Stimulated activated CD8-positive, alpha-beta memory T cell treated with anti-CD3 and anti-CD28 coated beads, Interleukin-4, amount 100 ng/mL, for 48 hours (primary cell): ENCODE results near the gene NECAB2.

Experiments
- DNase-seq: peaks from one replicate; pipeline ENCODE4 v3.0.0-alpha.2; 2020

NECAB2 gene

DNA sequence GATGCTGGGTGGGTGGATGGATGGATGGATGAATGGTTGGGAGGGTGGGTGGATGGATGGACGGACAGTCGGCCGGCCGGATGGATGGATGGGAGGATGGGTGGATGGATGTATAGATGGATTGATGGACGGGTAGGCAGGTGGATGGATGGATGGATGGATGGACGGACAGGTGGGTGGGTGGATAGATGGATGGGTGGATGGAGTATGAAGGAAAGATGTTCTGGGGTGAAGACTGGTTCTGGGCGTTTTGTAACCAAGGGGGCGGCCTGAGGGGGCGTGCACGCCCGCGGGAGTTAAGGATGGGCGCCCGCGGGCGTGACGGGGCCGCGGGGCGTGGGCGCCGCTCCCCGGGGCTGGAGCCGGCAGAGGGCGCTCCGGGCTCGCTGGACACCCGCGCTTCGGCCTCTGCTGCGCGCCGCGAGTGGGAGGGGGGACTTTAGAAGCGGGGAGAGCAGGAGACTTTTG, at the start of gene NECAB2:
Gene NECAB2 (plus strand): TSS at position 407 of the 468 bp plus-strand sequence. CDS start 405 bp downstream, outside the sequence.
- peak; percentile 61 for DNase-seq

DNA sequence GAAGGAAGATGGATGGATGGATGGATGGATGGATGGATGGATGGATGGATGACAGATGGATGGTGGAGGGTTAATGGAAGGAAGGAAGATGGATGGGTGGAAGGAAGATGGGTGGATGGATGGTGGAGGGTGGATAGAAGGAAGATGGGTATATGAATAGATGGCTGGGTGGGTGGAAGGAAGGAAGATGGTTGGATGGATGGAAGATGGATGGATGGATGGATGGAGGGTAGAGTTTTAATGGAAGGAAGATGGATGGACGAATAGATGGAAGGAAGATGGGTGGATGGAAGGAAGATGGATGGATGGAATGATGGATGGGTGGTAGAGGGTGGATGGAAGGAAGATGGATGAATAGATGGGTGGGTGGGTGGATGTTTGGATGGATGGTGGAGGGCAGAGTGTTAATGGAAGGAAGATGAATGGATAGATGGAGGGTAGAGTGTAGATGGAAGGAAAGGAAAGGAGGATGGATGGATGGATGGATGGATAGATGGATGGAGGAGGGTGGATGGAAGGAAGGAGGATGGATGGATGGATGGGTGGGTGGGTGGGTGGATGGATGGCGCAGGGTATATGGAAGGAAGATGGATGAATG, 47.1 kb upstream of the NECAB2 start:
- no peak for DNase-seq

DNA sequence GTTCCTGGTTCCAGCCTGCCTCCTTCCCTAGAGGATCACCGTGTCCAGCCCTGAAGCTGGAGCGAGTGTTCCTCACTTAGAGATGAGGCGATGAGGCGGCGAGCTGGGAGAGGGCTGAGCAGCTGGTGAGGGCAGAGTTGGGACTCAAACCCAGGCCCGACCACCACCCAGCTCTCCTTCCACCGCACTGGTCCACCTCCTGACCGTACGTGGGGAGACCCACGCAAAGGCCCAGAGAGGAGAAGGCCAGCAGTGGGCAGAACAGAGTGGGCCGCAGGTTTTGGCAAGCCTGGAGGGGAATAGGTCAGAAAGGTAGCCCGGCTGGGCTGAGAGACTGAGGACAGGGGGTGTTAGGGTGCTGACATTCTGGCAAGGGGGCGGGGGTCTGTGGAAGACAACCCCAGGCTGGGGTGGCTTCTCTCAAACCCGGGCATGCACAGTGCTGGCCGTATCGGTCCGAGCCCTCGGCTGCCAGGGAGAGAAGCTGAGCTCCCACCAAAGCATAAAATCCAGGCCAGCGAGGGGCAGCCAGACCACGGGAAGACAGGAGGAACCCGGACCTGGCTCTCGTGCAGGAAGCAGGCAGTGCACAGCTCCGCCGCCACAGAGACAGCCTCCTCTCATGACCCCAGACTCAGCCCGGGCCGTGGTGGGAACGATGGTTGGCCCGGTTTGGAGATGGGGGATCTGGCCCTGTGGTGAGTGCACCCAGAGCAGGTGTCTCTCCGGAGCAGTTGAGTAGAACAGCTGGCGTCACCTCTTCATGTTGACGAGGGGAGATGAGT, 44.3 kb upstream of the NECAB2 start:
- no peak for DNase-seq

DNA sequence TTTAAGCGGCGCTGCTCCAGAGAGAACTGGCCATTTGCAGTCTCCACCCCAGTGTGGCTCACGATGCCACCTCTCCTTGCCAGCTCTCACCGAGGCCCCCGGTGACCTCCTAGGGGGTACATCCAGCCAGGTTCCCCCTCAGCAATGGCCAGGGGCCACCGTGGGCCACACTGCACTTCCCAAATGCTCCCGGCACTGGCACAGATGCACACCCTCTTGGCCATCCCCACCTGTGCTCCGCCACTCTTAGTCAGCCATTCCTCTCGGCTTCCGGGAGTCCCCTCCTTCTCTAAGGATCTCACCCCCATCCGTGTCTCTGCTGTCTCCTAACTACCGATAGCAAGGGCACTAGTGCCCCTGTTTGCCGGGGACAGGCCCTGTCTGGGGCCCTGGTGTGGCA, 43.4 kb upstream of the NECAB2 start:
- no peak for DNase-seq

DNA sequence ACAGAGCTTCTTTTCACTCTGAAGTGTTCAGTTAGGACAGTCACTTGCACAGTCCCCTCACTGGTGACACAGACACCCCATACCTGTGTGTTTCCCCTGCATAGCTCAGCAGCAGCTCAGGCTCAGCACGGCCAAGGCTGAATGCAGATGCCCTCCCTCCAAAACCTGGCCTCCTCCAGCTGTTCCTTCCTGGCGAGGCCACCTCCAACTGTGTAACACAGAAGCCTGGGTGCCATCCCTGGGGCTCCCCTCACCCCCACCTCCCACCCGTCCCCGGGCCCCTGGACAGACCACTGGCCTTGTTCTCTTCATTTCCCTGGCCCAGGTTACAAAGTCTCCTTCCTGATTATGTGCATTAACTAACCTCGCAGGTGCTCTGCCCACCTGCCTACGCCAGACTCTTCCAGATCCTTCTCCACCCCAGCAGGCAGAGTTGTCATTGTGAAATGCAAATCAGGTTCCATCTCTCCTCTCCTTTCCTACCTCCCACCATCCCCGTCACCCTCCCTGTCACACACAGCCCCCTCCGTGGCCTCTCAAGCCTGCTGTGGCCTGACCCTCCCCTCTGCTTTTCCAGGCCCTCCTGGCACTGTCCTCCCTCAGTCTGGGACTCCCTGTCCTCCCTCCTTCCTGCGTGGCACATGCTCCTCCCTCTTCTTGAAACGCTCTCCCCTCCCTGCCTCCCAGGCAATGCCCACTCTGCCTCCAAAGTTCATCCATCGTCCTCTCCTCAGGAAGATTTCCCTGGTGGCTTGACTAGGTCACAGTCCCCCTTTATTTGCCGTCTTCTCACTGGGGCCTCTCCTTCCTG, 42.7 kb upstream of the NECAB2 start:
- DNase-seq = no peak

DNA sequence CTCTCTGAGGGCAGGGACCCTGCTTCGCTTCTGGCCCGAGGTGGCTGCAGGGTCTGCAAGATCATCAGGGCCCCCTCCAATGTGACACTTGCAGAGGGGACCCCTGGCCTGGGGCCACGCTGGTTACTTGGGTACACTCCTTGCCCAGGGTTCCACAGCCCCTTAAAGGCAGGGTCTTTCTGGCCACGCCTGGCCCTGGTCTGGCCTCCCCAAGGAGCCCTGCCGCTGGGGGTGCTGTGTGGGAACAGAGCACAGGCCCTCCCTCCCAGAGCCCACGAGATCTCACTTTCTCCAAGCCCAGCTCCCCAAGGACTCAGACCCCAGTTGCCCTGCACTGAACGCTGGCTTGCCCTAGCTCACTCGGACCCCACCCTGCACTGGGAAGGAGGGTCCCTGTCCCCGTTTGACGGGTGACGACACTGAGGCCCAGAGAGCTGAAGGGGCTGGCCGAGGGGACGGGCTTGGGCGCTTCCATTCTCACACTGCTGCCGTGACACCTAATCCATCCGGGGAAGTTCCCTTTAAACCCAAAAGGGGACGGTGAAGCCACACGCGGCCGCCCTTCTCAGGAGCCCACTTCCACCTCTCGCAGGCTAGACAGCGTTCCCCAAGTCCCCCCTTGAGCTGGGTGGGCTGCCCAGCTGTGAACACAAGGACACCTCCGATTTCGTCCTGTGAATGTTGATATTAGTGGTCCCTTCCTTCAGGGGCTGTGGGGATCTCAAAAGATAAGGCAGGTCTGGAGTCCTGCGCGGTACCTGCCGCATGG, 41.9 kb upstream of the NECAB2 start:
- DNase-seq = no peak

DNA sequence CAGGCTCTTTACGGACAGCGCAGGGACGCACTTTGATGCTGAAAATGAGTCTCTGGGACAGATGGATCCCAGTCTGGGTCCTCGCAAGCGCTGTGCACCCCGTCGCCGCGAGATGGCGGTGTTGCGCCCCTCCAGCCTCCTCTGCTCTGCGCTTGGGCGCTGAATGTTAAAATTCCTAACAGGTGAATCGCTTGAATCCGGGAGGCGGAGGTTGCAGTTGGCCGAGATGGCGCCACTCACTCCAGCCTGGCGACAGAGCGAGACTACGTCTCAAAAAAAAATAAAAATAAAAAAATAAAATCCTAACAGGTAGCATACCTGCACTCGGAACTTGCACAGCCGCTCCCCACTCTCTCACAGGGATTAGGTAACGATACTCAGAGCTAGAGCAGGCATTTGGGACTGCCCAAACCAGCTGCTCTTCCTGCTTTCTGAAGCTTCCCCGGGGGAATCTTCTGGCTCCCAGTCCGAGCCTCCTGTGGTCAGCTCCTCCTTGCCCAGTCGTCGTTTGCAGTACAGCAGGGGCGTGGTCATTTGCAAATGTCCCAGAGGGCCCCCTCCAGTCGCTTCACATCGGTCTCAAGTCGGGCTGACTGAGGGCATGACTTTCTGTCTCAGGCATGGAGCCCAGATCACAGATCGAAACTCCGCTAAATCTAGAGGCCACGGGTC, 41.2 kb upstream of the NECAB2 start:
- peak; percentile 85 for DNase-seq

DNA sequence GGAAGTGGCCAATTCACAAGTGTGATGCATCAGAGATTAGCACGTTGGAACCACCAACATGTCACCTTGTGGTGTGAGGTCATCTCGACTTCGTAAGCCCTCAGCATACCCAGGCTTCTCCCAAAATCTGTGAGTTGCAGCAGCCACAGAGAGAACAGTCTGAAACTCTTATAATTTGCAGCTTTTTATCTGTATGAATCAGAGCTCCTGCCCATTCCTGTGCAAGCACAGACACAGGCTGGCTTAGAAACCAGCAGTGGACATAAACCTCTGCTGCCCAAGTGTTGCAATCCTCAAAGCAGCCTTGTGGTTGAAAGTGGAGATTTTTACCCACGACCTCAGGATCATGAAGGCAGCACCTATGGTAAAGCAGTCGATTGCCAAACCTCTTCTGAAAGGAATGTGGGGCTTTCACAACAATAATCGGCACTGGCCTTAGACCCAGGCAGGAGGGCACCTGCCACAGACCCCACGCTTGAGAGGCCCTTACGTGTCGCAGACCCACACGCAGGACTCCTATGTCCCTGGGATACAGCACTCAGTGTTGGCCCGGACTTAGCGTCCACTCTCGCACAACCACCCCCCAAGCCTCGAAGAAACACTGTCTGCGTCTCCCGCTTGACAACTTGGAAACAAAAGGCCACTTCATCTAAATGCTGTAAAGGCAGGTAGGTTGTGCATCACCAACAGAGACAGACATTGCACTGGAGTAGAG, 39.5 kb upstream of the NECAB2 start:
- no peak for DNase-seq

DNA sequence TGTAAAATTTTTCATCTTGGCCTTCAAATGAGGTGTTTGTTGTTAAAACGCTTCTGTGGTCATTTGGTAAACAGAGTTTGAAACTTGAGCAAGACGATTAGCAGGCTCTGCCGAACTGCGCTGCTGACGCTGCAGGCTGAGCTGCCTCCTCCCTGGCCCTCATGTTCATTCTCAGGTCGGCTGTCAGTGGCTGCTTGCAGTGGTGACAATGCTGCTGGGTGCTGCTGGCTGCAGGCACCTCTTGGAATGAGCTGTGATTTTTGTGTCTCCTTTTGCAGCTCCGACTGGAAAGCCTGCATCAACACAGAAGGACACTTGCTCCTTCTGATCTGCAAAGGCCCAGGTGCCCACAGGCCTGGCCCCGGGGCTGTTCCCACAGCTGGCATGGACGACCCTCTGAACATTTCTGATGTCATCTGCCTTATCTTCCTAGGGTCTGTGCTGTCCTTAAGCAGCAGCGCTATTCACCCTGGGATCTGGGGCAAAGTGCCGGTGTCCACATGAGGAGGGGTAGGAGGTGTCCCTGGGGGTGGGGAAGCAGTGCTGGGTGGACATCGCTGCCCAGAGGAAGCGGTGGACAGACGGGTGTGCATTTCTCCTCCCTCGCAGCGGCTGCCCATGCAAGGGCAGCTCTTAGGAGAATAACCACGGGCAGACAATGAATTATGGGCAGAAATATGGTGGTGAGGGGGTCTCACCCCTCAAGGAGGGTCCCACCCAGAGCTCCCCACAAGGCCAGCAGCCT, 38.1 kb upstream of the NECAB2 start:
- no peak for DNase-seq

DNA sequence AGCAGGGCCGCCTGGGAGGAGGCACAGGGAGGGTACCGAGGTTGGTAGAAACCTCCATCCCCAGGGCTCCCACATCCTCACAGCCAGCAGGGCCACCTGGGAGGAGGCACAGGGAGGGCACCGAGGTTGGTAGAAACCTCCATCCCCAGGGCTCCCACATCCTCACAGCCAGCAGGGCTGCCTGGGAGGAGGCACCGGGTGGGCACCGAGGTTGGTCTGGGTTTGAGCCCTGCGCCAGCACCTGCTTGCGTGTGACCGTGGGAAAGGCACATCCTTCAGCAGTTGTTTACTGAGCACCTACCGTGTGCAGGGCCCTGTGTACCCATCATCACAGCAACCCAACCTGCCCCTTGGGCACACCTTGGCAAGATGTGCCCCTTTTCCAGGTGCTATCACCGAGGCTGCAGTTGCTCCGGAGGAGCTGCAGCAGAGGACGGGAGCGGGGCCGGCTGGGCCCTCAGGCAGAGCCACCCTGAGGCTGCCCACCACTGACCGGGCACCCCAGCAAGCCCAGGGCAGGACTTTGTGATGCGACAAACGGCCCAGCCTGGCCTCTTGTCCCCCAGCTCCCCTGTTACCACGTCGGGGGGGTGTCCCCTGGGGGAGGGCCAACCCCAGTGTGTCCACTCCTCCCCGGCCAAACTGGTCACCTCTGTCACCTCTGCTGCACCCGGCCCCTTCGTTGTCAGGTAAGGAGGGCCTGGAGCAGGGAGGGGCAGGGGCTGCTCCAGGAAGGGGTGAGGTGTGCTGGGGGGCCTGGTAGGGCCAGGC, 37.1 kb upstream of the NECAB2 start:
- DNase-seq = no peak

DNA sequence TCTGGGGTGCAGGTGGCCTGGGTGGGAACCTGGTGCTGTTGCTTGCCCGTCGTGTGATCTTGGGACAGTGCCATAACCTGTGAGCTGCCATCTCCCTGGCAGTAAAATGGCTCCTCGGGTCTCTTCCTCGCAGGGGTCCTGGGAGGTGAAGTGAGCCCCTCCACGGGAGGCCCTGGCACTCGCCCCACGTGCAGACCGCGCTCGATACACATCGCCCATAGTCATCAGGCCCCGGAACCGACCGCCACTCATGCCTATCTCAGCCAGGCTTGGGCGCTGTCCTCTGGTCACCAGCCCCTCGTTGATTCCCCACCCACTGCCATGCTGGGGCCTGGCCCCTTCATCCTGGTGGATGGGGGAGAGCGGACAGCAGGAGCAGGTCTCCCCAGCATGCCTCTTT, 36.5 kb upstream of the NECAB2 start:
- no peak for DNase-seq

DNA sequence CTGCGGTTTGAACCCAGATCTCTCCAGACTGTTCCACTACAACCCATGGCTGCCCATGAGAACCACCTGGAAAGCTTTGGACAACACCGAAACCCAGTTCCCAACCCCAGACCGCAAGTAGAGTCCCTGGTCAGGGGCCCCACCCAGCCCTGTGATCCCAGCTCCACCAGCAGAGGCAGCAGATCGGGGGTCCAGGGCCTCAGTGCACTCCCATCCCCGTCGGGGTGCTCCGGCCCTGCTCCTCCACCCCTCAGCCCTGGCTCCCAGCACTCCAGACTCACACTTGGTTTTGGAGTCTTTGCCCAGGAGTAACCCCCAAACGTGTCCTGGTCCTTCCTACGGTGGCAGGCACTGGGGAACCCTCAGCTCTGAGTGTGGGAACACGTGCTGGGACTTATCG, 35.7 kb upstream of the NECAB2 start:
- DNase-seq = no peak

DNA sequence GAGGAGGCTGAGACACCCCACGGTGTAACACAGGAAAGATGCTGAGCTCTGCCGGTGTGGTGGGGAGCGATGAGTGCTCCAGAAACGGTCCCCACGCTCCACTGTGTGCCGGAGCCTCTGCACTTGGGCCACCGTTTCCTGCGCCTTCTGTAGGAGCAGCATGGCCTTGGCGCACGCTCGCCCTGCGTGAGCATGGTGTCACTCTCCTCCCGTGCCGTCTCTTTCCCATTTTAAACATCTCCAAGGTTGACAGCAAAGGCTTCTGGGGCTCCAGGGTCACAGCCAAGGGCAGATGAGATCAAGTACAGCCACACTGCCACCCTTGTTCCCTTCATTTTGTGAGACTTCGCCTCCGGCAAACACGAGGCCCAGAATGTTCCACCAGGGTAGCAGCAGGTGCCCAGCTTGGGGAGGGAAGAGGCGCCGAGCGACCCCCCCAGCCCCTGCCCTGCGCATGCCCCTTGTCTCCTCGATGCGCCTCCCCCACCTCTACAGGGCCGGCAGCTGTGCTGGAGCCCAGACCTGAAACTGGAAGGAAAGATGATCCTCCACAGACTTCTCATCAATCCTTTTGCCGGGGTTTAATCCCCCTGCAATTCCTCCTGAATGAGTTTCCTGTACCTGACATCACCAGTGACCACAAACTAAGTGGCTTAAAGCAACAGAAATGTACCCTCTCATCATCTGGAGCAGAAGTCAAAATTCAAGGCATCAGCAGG, 34.9 kb upstream of the NECAB2 start:
- no peak for DNase-seq

DNA sequence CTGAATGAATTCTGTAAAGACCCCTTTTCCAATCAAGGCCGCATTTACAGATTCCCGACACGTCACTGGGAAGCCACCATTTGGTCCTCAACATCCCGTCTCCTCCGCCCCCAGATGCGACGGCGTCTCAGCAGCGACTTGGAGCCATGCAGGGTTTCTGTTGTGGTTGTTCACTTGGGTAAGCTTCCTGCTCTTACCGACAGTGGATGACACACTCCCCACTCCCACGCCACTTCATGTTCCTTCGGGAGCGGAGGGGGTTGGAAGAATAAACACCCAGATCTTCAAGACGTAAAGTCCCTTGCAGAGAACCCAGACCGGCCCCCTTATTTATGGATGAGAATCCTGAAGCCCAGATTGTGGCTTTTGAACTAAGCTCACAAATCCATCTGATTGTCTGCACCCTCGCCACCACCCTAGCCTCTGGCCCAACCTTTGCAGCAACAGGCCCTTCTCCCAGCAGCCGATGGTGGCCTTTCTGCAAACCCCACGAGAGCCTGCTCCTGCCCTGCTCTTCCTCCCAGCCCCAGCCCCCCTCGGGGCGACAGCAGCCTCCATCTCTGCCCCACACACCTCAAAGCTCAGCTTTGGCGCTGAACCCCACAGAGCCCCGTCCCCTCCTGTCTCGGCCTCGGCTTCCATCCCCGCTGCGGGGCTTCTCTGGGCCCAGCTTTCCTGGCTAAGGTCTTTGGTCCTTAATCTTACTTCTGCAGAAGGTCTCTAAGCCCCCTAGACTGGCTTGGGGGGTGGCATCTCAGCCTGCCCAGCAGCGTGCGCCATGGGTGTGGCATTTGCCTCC, 34.0 kb upstream of the NECAB2 start:
- DNase-seq = no peak

DNA sequence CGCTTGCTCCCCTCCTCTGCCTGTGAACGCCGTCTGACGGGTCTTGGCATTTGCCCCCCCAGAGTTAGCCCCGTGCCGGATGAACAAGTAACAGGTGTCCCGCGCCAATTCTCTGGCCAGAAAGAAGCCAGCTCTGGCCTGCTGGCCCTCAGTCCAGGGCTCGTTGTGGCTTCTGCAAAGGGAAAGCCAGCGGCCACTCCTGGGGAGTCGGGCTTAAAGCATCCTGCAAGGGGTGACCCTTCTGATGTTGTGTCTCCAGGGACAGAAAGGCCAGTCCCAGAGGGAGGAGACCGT, 33.4 kb upstream of the NECAB2 start:
- no peak for DNase-seq

DNA sequence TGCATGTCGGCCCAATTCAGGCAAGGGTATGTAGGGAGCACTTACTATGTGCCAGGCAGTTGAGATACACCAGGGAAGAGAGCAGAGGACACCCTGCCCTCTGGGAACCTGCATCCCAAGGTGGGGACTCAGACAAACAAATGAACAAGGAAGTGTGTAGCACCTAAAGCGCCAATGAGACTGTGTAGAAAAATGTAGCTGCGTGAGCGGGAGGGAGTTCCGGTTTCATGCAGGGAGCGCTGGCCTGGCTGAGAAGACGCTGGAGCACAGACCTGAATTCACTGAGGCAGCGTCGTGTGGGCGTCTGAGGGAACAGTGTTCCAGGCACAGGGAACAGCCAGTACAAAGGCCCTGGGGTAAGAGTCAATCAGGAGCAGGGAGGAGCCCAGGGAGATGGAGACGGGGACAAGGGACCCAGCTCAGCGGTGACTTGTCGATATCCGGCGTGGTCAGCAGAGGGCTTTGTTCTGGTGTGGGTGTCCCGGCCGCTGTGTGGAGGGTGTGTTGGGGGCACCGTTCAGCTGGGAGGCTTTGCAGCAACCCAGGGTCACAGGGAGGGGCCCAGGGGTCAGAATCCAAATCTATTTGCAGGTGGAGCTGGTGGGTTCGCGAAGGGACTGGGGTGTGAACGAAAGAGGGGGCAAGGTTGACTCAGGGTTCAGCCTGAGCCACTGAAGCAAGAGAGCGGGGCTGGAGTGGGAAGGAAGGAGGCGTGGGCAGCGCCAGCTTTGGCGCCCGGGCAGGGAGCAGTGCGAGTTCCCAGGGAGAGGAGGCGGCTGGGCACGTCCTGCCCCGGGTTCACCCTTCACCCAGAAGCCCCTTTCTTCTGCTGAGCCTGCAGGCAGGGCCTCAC, 32.8 kb upstream of the NECAB2 start:
- no peak for DNase-seq

DNA sequence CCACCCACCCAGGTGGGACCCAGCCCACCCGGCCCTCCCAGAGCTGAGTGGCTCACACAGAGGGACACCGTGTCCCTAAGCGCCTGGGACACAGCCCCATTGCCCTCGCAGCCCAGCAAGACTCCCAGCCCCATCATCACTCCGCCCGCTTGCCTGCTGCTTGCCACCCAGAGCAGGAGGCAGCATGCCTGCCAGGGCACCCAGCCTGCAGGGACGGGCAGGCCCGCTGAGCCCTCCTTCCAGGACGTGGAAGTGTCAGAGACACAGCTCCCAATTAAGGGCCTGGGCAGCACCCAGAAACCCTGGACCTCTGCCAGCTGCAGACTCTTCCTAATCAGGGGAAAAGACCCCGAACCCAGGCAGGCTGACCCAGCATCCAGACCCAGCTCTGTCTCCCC, 32.2 kb upstream of the NECAB2 start:
- no peak for DNase-seq
